GM12892 (cell line): ENCODE data around the gene PGLYRP1.

ENCODE experiments used
- DNase-seq: peaks from one replicate; pipeline ENCODE4 v3.0.0; 2011; ENCODE audit not compliant: insufficient read length
- FAIRE-seq: peaks from 2 replicates; lab custom pipeline; 2011; peaks lifted over from hg19 to GRCh38; lab: Jason Lieb, UNC
- POLR2A ChIP-seq: IDR thresholded peaks from 2 replicates; pipeline ENCODE4 v1.6.1; 2011; ENCODE audit warnings: low read depth, low read length, control low read depth
- POLR2AphosphoS5 ChIP-seq: IDR thresholded peaks from 2 replicates; pipeline ENCODE4 v1.6.1; 2011; ENCODE audit warnings: low read depth, low read length, control low read depth
- TAF1 ChIP-seq: IDR thresholded peaks from 2 replicates; pipeline ENCODE4 v1.6.1; 2011; ENCODE audit warnings: low read depth, mild to moderate bottlenecking, control low read depth, low read length, borderline replicate concordance

Gene PGLYRP1

GRCh38 chr19:46049597-46049996, 26.7 kb upstream of the PGLYRP1 start:
- FAIRE-seq, result no peak
- TF ChIP-seq POLR2AphosphoS5 (no peak), POLR2A (no peak), TAF1 (no peak)
- no peak for DNase-seq

- DNase-seq (no peak), FAIRE-seq (no peak)
- TF ChIP-seq TAF1 (no peak), POLR2A (no peak), POLR2AphosphoS5 (no peak)
Observed at GRCh38 chr19:46043519-46043918, 20.7 kb upstream of the PGLYRP1 start.

GRCh38 chr19:46042252-46042883, 19.5 kb upstream of the PGLYRP1 start:
- FAIRE-seq (no peak), DNase-seq (no peak)
- no peak for TF ChIP-seq POLR2AphosphoS5
- TF ChIP-seq TAF1, result no peak
- TF ChIP-seq POLR2A, result no peak

GRCh38 chr19:46040952-46041500, 18.2 kb upstream of the PGLYRP1 start, which contains the start of gene IGFL4:
Gene IGFL4 (minus strand): TSS chr19:46041002. CDS start chr19:46040962, 40 bp downstream.
- FAIRE-seq (no peak), DNase-seq (no peak)
- TF ChIP-seq POLR2A (no peak), POLR2AphosphoS5 (no peak), TAF1 (no peak)

GRCh38 chr19:46040125-46040524, 17.3 kb upstream of the PGLYRP1 start:
- TF ChIP-seq TAF1, result no peak
- no peak for TF ChIP-seq POLR2AphosphoS5
- no peak for TF ChIP-seq POLR2A
- FAIRE-seq (no peak), DNase-seq (no peak)

- no peak for DNase-seq
- no peak for FAIRE-seq
- TF ChIP-seq TAF1 (no peak), POLR2AphosphoS5 (no peak), POLR2A (no peak)
Observed at GRCh38 chr19:46036744-46037128, 13.9 kb upstream of the PGLYRP1 start.

- no peak for FAIRE-seq
- TF ChIP-seq POLR2A (no peak), POLR2AphosphoS5 (no peak), TAF1 (no peak)
- no peak for DNase-seq
Observed at GRCh38 chr19:46035986-46036743, 13.3 kb upstream of the PGLYRP1 start.

- DNase-seq (no peak), FAIRE-seq (no peak)
- TF ChIP-seq POLR2AphosphoS5, result no peak
- no peak for TF ChIP-seq TAF1
- TF ChIP-seq POLR2A, result no peak
Observed at GRCh38 chr19:46035546-46035945, 12.7 kb upstream of the PGLYRP1 start.

GRCh38 chr19:46033401-46033800, 10.5 kb upstream of the PGLYRP1 start:
- TF ChIP-seq TAF1, result no peak
- no peak for DNase-seq
- FAIRE-seq, result no peak

GRCh38 chr19:46032597-46033025, 9.8 kb upstream of the PGLYRP1 start:
- no peak for TF ChIP-seq TAF1
- FAIRE-seq, result no peak

GRCh38 chr19:46031781-46032596, 9.1 kb upstream of the PGLYRP1 start:
- no peak for FAIRE-seq
- TF ChIP-seq TAF1, result no peak
- DNase-seq, result no peak

More at GRCh38 chr19:46032597-46033025, 9.8 kb upstream of the PGLYRP1 start:
- no peak for DNase-seq
